Measurements from ENCODE around the gene LRRC27.
"Not testable (repeated sequence)": the region's sequence is repeated elsewhere in the genome, so short reads cannot be mapped to it uniquely, and the experiment has no call there.

LRRC27 gene

GRCh38 chr10:132331601-132332432, at the start of gene LRRC27:
LRRC27 (plus strand) TSS chr10:132332193; CDS start chr10:132333525, 1,332 bp downstream.
- Mint-ChIP-seq H3K4me1 (ENCODE audit: low read depth) (peaks cover 85% of the 10 kb centered on the region), H3K27me3 (no peaks in the 10 kb centered on the region), H3K9me3 (no peaks in the 10 kb centered on the region), H3K27ac (peak within 1 kb of the TSS; percentile 87), H3K36me3 (ENCODE audit: low read depth) (peaks cover 31% of the 10 kb centered on the region), H3K4me3 (peak within 1 kb of the TSS; percentile 95)

- Mint-ChIP-seq H3K27me3 (peaks cover 4% of the 10 kb centered on the region), H3K4me1 (ENCODE audit: low read depth) (no peaks in the 10 kb centered on the region), H3K4me3 (no peak overlapping the region), H3K27ac (no peak overlapping the region), H3K36me3 (ENCODE audit: low read depth) (no peaks in the 10 kb centered on the region), H3K9me3 (no peaks in the 10 kb centered on the region)
Observed at GRCh38 chr10:132282667-132283603, 49.1 kb upstream of the LRRC27 start.

- no peaks in the 10 kb centered on the region for H3K4me1 Mint-ChIP-seq (ENCODE audit: low read depth)
- no peak overlapping the region for H3K27ac Mint-ChIP-seq
Observed at GRCh38 chr10:132283604-132284382, 48.2 kb upstream of the LRRC27 start.

GRCh38 chr10:132289439-132289838, 42.6 kb upstream of the LRRC27 start:
- no peaks in the 10 kb centered on the region for H3K9me3 Mint-ChIP-seq
- no peak overlapping the region for H3K27ac Mint-ChIP-seq
- H3K4me1 Mint-ChIP-seq (ENCODE audit: low read depth), result no peaks in the 10 kb centered on the region
- peaks cover 4% of the 10 kb centered on the region for H3K27me3 Mint-ChIP-seq
- H3K4me3 Mint-ChIP-seq, result no peak overlapping the region
- H3K36me3 Mint-ChIP-seq (ENCODE audit: low read depth), result no peaks in the 10 kb centered on the region

More at GRCh38 chr10:132283604-132284382, 48.2 kb upstream of the LRRC27 start:
- no peaks in the 10 kb centered on the region for H3K9me3 Mint-ChIP-seq
- no peaks in the 10 kb centered on the region for H3K36me3 Mint-ChIP-seq (ENCODE audit: low read depth)
- H3K27me3 Mint-ChIP-seq, result peaks cover 4% of the 10 kb centered on the region
- H3K4me3 Mint-ChIP-seq, result no peak overlapping the region

GRCh38 chr10:132290631-132291030, 41.4 kb upstream of the LRRC27 start:
- Mint-ChIP-seq H3K9me3 (no peaks in the 10 kb centered on the region), H3K36me3 (ENCODE audit: low read depth) (no peaks in the 10 kb centered on the region), H3K4me3 (no peak overlapping the region), H3K4me1 (ENCODE audit: low read depth) (peaks cover 7% of the 10 kb centered on the region), H3K27ac (no peak overlapping the region), H3K27me3 (peaks cover under 1% of the 10 kb centered on the region)

- no peak overlapping the region for H3K4me3 Mint-ChIP-seq
- H3K36me3 Mint-ChIP-seq (ENCODE audit: low read depth), result no peaks in the 10 kb centered on the region
- no peaks in the 10 kb centered on the region for H3K27me3 Mint-ChIP-seq
- no peaks in the 10 kb centered on the region for H3K9me3 Mint-ChIP-seq
- H3K27ac Mint-ChIP-seq, result no peak overlapping the region
- peaks cover 7% of the 10 kb centered on the region for H3K4me1 Mint-ChIP-seq (ENCODE audit: low read depth)
Observed at GRCh38 chr10:132291826-132292225, 40.2 kb upstream of the LRRC27 start.

- Mint-ChIP-seq H3K4me3 (no peak overlapping the region), H3K27ac (no peak overlapping the region), H3K36me3 (ENCODE audit: low read depth) (no peaks in the 10 kb centered on the region), H3K9me3 (no peaks in the 10 kb centered on the region), H3K27me3 (no peaks in the 10 kb centered on the region), H3K4me1 (ENCODE audit: low read depth) (peaks cover 10% of the 10 kb centered on the region)
Observed at GRCh38 chr10:132292287-132293200, 39.4 kb upstream of the LRRC27 start.

GRCh38 chr10:132293201-132293812, 38.7 kb upstream of the LRRC27 start:
- no peaks in the 10 kb centered on the region for H3K27me3 Mint-ChIP-seq

GRCh38 chr10:132293813-132294520, 38.0 kb upstream of the LRRC27 start:
- Mint-ChIP-seq H3K9me3 (no peaks in the 10 kb centered on the region), H3K4me1 (ENCODE audit: low read depth) (peaks cover 11% of the 10 kb centered on the region), H3K36me3 (ENCODE audit: low read depth) (no peaks in the 10 kb centered on the region), H3K27me3 (no peaks in the 10 kb centered on the region), H3K4me3 (no peak overlapping the region), H3K27ac (no peak overlapping the region)

More at GRCh38 chr10:132293201-132293812, 38.7 kb upstream of the LRRC27 start:
- Mint-ChIP-seq H3K4me1 (ENCODE audit: low read depth) (peaks cover 11% of the 10 kb centered on the region), H3K36me3 (ENCODE audit: low read depth) (no peaks in the 10 kb centered on the region), H3K4me3 (no peak overlapping the region), H3K9me3 (no peaks in the 10 kb centered on the region), H3K27ac (no peak overlapping the region)

- H3K9me3 Mint-ChIP-seq, result no peaks in the 10 kb centered on the region
- peaks cover 11% of the 10 kb centered on the region for H3K4me1 Mint-ChIP-seq (ENCODE audit: low read depth)
- no peak overlapping the region for H3K4me3 Mint-ChIP-seq
- H3K36me3 Mint-ChIP-seq (ENCODE audit: low read depth), result no peaks in the 10 kb centered on the region
- H3K27me3 Mint-ChIP-seq, result no peaks in the 10 kb centered on the region
- H3K27ac Mint-ChIP-seq, result no peak overlapping the region
Observed at GRCh38 chr10:132294561-132295318, 37.3 kb upstream of the LRRC27 start.

GRCh38 chr10:132295481-132295880, 36.5 kb upstream of the LRRC27 start:
- H3K36me3 Mint-ChIP-seq (ENCODE audit: low read depth), result not testable (repeated sequence)

GRCh38 chr10:132296666-132297443, 35.1 kb upstream of the LRRC27 start:
- Mint-ChIP-seq H3K9me3 (no peaks in the 10 kb centered on the region), H3K36me3 (ENCODE audit: low read depth) (no peaks in the 10 kb centered on the region), H3K4me1 (ENCODE audit: low read depth) (peaks cover 11% of the 10 kb centered on the region), H3K4me3 (no peak overlapping the region), H3K27ac (no peak overlapping the region), H3K27me3 (no peaks in the 10 kb centered on the region)

More at GRCh38 chr10:132295481-132295880, 36.5 kb upstream of the LRRC27 start:
- not testable (repeated sequence) for H3K27me3 Mint-ChIP-seq, H3K4me3 Mint-ChIP-seq, H3K9me3 Mint-ChIP-seq, H3K27ac Mint-ChIP-seq
- peaks cover 11% of the 10 kb centered on the region for H3K4me1 Mint-ChIP-seq (ENCODE audit: low read depth)

Data from stimulated activated naive CD8-positive, alpha-beta T cell treated with anti-CD3 and anti-CD28 coated beads, Interleukin-15, Interleukin-2, amounts not matched to agents 100 ng/mL and 50 ng/mL, for 24 hours (primary cell).